Spleen (tissue), 13 donors: ENCODE data around the gene SH3TC2. TPM values are rescaled to one million over a fixed set of nuclear protein-coding genes. Genes with fewer than 3 reads are reported as not detected.
A peak's percentile ranks its signal among the peaks of the same experiment; 100 is the strongest.

Source experiments
- DNase-seq: peaks from one replicate; pipeline ENCODE4 v3.0.0-alpha.2; 2020
- H3K27ac ChIP-seq, 8 donors: fragments of 200-600 bp; sonication (generic) in 7 of 8; 1 replicate in 4 of 8; 2 replicates in 4 of 8; pipeline versions ENCODE4 v1.5.0 to v1.8.0; 2016 to 2021; ENCODE audit warnings: inconsistent platforms in 4 of 8, mild to moderate bottlenecking in 4 of 8, moderate library complexity in 1 of 8
- H3K27me3 ChIP-seq, 7 donors: fragments of 200-600 bp; sonication (generic) in 6 of 7; replicated peaks in 1 of 7; 1 replicate in 4 of 7; 2 replicates in 3 of 7; pipeline versions ENCODE4 v1.5.0 to v1.8.0; 2016 to 2021; ENCODE audit warnings: inconsistent platforms in 3 of 7, mild to moderate bottlenecking in 1 of 7
- H3K36me3 ChIP-seq, 6 donors: fragments of 200-600 bp; sonication (generic) in 5 of 6; 1 replicate in 4 of 6; 2 replicates in 2 of 6; pipeline versions ENCODE4 v1.5.0 to v1.8.0; 2016 to 2021; ENCODE audit warnings: inconsistent platforms in 2 of 6
- H3K4me1 ChIP-seq, 6 donors: fragments of 200-600 bp; sonication (generic) in 5 of 6; 1 replicate in 3 of 6; 2 replicates in 3 of 6; pipeline versions ENCODE4 v1.5.0 to v1.8.0; 2016 to 2021; ENCODE audit warnings: inconsistent platforms in 3 of 6
- H3K4me3 ChIP-seq, 8 donors: fragments of 200-600 bp; sonication (generic) in 7 of 8; 1 replicate in 4 of 8; 2 replicates in 4 of 8; pipeline versions ENCODE4 v1.5.0 to v1.8.0; 2016 to 2021; ENCODE audit warnings: inconsistent platforms in 4 of 8, mild to moderate bottlenecking in 4 of 8, moderate library complexity in 2 of 8
- H3K9me3 ChIP-seq, 8 donors: fragments of 200-600 bp; sonication (generic) in 7 of 8; 1 replicate in 4 of 8; 2 replicates in 4 of 8; pipeline versions ENCODE4 v1.5.0 to v1.8.0; 2016 to 2021; ENCODE audit warnings: inconsistent platforms in 4 of 8
- CTCF ChIP-seq, 11 experiments: fragments of 200-600 bp in 7 of 11; fragments of 450-650 bp in 4 of 11; sonication (generic) in 4 of 11; IDR thresholded peaks in 8 of 11; conservative IDR thresholded peaks in 3 of 11; 1 replicate in 7 of 11; 2 replicates in 4 of 11; pipeline versions ENCODE4 v1.4.0 to v1.8.0; 2016 to 2021; ENCODE audit warnings: antibody characterized with exemption in 11 of 11, inconsistent platforms in 4 of 11, mild to moderate bottlenecking in 1 of 11
- POLR2A ChIP-seq, 3 donors: fragments of 450-650 bp; IDR thresholded peaks; one replicate each; pipeline ENCODE4 v1.5.1; 2017; ENCODE audit warnings: antibody characterized with exemption in 3 of 3, mild to moderate bottlenecking in 1 of 3
- POLR2AphosphoS5 ChIP-seq, 3 donors: sonication (generic); formaldehyde crosslinking; IDR thresholded peaks; one replicate each; pipeline ENCODE4 v1.5.1; 2017; ENCODE audit warnings: antibody characterized with exemption in 3 of 3
- WGBS, 5 donors: extraction: QIAGEN DNeasy Blood & Tissue Kit in 3 of 5; methylation state at CpG; one replicate each; pipeline versions ENCODE4 v1.1.5 to v1.1.7; 2013 to 2018; 5-methylcytosine and 5-hydroxymethylcytosine counted together
- intact Hi-C: fragments of 100-400 bp; cut with DNase I; formaldehyde crosslinking; loops from one replicate; pipeline ENCODE4 v1.15.0; 2023; ENCODE audit warnings: low total_unique reads
- long read RNA-seq, 2 donors: transcript quantifications; one replicate each; lab custom pipeline, GENCODE V29; 2026
- polyA plus RNA-seq, 3 donors: library from polyadenylated mRNA; stranded (reverse); fragments of 200-250 nt; gene quantifications; one replicate each; pipeline ENCODE4 v1.2.1, GENCODE V29; 2013
- total RNA-seq, 7 donors: library from RNA; depleted of rRNA in 3 of 7; stranded (reverse); fragments of >200 nt in 3 of 7; fragmentation: NEBNext Ultra II Directional in 4 of 7; extraction: Animal tissue kit (Norgen Biotek cat#: 25700) in 4 of 7; gene quantifications; one replicate each; pipeline versions ENCODE4 v1.1.0 to v1.2.1, GENCODE V29; 2016 to 2021
- donor health status: healthy with polysubstance abuse.
- donor health status: DM: no; HTN: no; CAD: no; lungs with moderate emphysema.
- donor health status: DM: no; HTN: no; CAD: no.
- donor health status: Bipolar disorder and iron deficiency.
- donor health status: healthy.
- donor health status: DM: no; HTN: no; CAD: no.
- donor health status: DM: yes; HTN: yes; CAD: no.

The SH3TC2 gene
- total RNA-seq (1 to 10 TPM in 6 of 7 donors, under 1 TPM in 1; 0.63 to 2.8 (median 1.6) TPM), polyA plus RNA-seq (under 1 TPM; 0.02 to 0.38 (median 0.03) TPM)
- long read RNA-seq, donor 1 = 0 reads
- long read RNA-seq, donor 2 = 0 reads

GRCh38 chr5:149063017-149063687, at the start of gene SH3TC2:
Gene SH3TC2 (minus strand): TSS chr5:149063062. CDS start chr5:149063022, 40 bp downstream.
- intact Hi-C loops = no loop called here
- peak; percentile 68 for DNase-seq
- Histone ChIP-seq H3K27ac (peak within 1 kb of the TSS in 7 of 8 donors; percentile 64 to 81 (median 67)), H3K4me3 (no peak within 1 kb of the TSS), H3K36me3 (no peaks in the 10 kb centered on the region), H3K27me3 (no peaks in the 10 kb centered on the region), H3K9me3 (peaks cover 0 to 10% (median 5%) of the 10 kb centered on the region in 8 donors), H3K4me1 (peaks cover 0 to 43% (median 21%) of the 10 kb centered on the region in 6 donors)
- WGBS, 5 donors = 28 to 52% (median 43%) methylated on average over 7 to 9 of the region's 9 CpGs
- TF ChIP-seq POLR2A (IDR thresholded peaks at IDR 0.05) = no peak
- TF ChIP-seq POLR2AphosphoS5 (IDR thresholded peaks at IDR 0.05) = peak in 1 of 3 donors; percentile 27
- no peak for TF ChIP-seq CTCF (IDR thresholded peaks at IDR 0.05 in 8 of 11, conservative IDR thresholded peaks at IDR 0.05 in 3 of 11)

GRCh38 chr5:149110406-149110805, 47.5 kb upstream of the SH3TC2 start:
- Histone ChIP-seq H3K4me3 (no peak overlapping the region), H3K27ac (no peak overlapping the region), H3K4me1 (peaks cover 0 to 9% (median 5%) of the 10 kb centered on the region in 6 donors), H3K27me3 (no peaks in the 10 kb centered on the region), H3K36me3 (no peaks in the 10 kb centered on the region), H3K9me3 (no peaks in the 10 kb centered on the region)
- no peak for DNase-seq
- TF ChIP-seq POLR2AphosphoS5 (IDR thresholded peaks at IDR 0.05) = no peak
- TF ChIP-seq POLR2A (IDR thresholded peaks at IDR 0.05) = no peak
- no peak for TF ChIP-seq CTCF (IDR thresholded peaks at IDR 0.05 in 8 of 11, conservative IDR thresholded peaks at IDR 0.05 in 3 of 11)
- intact Hi-C loops = loop anchor here (10.0 kb wide), 1 partner anchor 376 kb away; no protein-coding TSS in a partner anchor
- WGBS, 5 donors = 62 to 85% (median 75%) methylated on average over 4 of the region's 4 CpGs

- TF ChIP-seq POLR2AphosphoS5 (IDR thresholded peaks at IDR 0.05) (no peak), CTCF (IDR thresholded peaks at IDR 0.05 in 8 of 11, conservative IDR thresholded peaks at IDR 0.05 in 3 of 11) (no peak), POLR2A (IDR thresholded peaks at IDR 0.05) (no peak)
- H3K27me3 ChIP-seq = no peaks in the 10 kb centered on the region
- no peak for DNase-seq
- H3K36me3 ChIP-seq = no peaks in the 10 kb centered on the region
- no peaks in the 10 kb centered on the region for H3K4me1 ChIP-seq
- intact Hi-C loops = no loop called here
- no peak overlapping the region for H3K4me3 ChIP-seq
- no peak overlapping the region for H3K27ac ChIP-seq
- H3K9me3 ChIP-seq = no peaks in the 10 kb centered on the region
- WGBS, 5 donors = 86 to 93% (median 88%) methylated on average over 2 of the region's 2 CpGs
Observed at GRCh38 chr5:149108651-149109280, 45.9 kb upstream of the SH3TC2 start.

- H3K9me3 ChIP-seq = peaks cover 9 to 63% (median 57%) of the 10 kb centered on the region in 8 donors
- no peaks in the 10 kb centered on the region for H3K36me3 ChIP-seq
- no peaks in the 10 kb centered on the region for H3K4me1 ChIP-seq
- H3K27me3 ChIP-seq = no peaks in the 10 kb centered on the region
- no peak for DNase-seq
- H3K27ac ChIP-seq = no peak overlapping the region
- intact Hi-C loops = no loop called here
- no peak for TF ChIP-seq POLR2A (IDR thresholded peaks at IDR 0.05)
- H3K4me3 ChIP-seq = no peak overlapping the region
Observed at GRCh38 chr5:149100331-149100730, 37.5 kb upstream of the SH3TC2 start.
